ENCODE results near the gene UXS1. TPM values are rescaled to one million over a fixed set of nuclear protein-coding genes. Genes with fewer than 3 reads are reported as not detected.
"Not testable (repeated sequence)": the region's sequence is repeated elsewhere in the genome, so short reads cannot be mapped to it uniquely, and the experiment has no call there.

UXS1 gene
- total RNA-seq, result 60.0 TPM
- long read RNA-seq, transcript UXS1-201 (15 exons, 2,099 nt), result minor isoform, 14 of 99 reads
- long read RNA-seq, transcript UXS1-203 (15 exons, 1,839 nt), result major isoform, 48 of 99 reads
- long read RNA-seq, partial matches to known transcripts, result 12 of 99 reads
- long read RNA-seq, other reads (novel, unspliced or antisense), result 24 of 99 reads

DNA sequence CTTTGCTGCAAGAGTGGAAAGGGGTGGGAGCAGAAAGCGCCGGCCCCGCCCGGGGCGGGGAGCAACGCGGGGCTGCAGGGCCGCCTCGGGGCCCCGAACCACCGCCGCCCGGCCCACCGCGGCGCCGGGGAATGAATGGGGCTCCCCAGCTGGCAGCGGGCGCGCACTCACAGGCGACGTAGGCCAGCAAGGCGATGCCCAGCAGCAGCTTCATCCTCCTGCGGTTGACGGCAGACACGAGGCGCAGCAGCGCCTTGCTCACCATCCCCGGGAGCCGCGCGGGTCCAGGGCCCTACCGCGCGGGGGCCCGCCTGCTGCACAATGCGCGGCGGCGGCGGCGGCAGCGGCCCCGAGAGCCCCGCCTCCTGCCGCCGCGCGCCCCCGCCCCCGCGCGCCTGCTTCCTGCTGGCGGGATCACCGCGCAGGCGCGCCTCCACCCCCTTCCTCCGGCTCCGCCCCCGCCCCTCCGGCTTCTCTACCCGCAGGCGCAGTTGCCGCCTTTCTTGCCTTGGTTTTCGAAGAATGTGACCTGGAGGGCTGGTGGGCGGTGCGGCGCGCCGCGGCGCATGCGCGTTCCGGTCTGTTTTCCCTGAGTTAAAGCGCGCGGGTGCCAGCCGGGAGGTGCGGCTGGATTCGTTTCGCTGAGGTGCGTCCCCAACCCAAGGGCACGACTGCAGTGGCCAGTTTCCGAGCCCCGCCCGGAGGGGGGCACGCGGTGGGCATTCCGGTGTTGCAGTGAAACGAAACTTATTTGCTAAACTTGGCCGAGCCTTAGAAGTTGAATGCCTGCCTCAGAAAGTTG, at the start of gene UXS1:
TSS of gene UXS1 (minus strand) at position 325 of the 802 bp plus-strand sequence. CDS start at position 265, 60 bp downstream.
- no peaks in the 10 kb centered on the region for H3K9me3 ChIP-seq
- intact Hi-C loops (cut with DNase I), result no loop called here
- no peaks in the 10 kb centered on the region for H3K36me3 ChIP-seq
- peak within 1 kb of the TSS; percentile 95 for H3K4me3 ChIP-seq
- TF ChIP-seq, protein P1, sequence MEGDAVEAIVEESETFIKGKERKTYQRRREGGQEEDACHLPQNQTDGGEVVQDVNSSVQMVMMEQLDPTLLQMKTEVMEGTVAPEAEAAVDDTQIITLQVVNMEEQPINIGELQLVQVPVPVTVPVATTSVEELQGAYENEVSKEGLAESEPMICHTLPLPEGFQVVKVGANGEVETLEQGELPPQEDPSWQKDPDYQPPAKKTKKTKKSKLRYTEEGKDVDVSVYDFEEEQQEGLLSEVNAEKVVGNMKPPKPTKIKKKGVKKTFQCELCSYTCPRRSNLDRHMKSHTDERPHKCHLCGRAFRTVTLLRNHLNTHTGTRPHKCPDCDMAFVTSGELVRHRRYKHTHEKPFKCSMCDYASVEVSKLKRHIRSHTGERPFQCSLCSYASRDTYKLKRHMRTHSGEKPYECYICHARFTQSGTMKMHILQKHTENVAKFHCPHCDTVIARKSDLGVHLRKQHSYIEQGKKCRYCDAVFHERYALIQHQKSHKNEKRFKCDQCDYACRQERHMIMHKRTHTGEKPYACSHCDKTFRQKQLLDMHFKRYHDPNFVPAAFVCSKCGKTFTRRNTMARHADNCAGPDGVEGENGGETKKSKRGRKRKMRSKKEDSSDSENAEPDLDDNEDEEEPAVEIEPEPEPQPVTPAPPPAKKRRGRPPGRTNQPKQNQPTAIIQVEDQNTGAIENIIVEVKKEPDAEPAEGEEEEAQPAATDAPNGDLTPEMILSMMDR (IDR thresholded peaks at IDR 0.05), result no peak
- peak within 1 kb of the TSS; percentile 87 for H3K27ac ChIP-seq
- ATAC-seq (peak; percentile 89 to 94), DNase-seq (peak; percentile 98)
- H3K27me3 ChIP-seq (ENCODE audit: low read depth), result no peaks in the 10 kb centered on the region
- H3K4me1 ChIP-seq, result peaks cover 51% of the 10 kb centered on the region

DNA sequence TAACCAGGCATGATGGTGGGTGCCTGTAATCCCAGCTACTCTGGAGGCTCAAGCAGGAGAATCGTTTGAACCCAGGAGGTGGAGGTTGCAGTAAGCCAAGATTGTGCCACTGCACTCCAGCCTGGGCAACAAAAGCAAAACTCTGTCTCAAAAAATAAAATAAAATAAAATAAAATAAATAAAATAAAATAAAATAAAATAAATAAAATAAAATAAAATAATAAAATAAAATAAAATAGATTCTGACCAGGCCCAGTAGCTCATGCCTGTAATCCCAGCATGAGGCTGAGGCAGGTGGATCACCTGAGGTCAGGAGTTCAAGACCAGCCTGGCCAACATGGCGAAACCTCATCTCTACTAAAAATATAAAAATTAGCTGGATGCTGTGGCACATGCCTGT, 45.4 kb upstream of the UXS1 start:
- H3K4me3 ChIP-seq; ATAC-seq; DNase-seq; H3K27ac ChIP-seq; H3K27me3 ChIP-seq (ENCODE audit: low read depth); intact Hi-C loops (cut with DNase I); H3K36me3 ChIP-seq; H3K4me1 ChIP-seq: not testable (repeated sequence)
- peaks cover 23% of the 10 kb centered on the region for H3K9me3 ChIP-seq

DNA sequence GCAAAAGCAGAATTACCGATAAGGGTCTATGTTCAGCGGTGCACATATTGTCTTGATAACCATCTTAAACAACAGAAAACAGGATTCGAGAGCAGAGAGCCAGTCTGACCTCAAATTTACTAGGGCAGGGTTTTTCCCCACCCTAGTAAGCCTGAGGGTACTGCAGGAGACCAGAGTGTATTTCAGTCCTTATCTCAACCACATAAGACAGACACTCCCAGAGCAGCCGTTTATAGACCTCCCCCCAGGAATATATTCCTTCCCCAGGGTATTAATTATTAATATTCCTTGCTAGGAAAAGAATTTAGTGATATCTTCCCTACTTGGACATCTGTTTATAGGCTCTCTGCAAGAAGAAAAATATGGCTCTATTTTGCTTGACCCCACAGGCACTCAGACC, 41.3 kb upstream of the UXS1 start:
- H3K36me3 ChIP-seq; H3K4me1 ChIP-seq; ATAC-seq; DNase-seq; H3K4me3 ChIP-seq; H3K27me3 ChIP-seq (ENCODE audit: low read depth); intact Hi-C loops (cut with DNase I); H3K27ac ChIP-seq: not testable (repeated sequence)
- peaks cover 23% of the 10 kb centered on the region for H3K9me3 ChIP-seq

DNA sequence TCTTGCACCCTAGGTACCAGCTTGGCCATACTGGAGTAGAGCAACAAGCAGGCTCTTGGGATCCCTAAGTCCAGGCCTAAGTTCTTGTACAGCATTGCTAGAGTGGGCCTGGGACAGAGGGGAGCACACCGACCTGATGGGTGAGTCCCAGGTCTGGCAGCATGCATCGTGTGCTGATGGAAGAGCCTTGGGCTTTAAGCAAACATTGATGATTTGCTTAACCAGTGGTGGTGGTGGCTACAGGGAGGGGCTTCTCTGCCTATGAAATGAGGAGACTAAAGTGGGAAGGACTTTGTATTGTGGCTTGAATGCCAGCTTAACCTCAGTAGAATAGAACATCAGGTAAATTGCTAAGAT, 39.2 kb upstream of the UXS1 start:
- Histone ChIP-seq H3K4me3 (no peak overlapping the region), H3K36me3 (no peaks in the 10 kb centered on the region), H3K4me1 (no peaks in the 10 kb centered on the region), H3K27me3 (ENCODE audit: low read depth) (no peaks in the 10 kb centered on the region), H3K27ac (no peak overlapping the region), H3K9me3 (peaks cover 20% of the 10 kb centered on the region)
- no peak for ATAC-seq
- no peak for DNase-seq
- intact Hi-C loops (cut with DNase I), result no loop called here
- TF ChIP-seq, protein P1 (IDR thresholded peaks at IDR 0.05), result no peak

DNA sequence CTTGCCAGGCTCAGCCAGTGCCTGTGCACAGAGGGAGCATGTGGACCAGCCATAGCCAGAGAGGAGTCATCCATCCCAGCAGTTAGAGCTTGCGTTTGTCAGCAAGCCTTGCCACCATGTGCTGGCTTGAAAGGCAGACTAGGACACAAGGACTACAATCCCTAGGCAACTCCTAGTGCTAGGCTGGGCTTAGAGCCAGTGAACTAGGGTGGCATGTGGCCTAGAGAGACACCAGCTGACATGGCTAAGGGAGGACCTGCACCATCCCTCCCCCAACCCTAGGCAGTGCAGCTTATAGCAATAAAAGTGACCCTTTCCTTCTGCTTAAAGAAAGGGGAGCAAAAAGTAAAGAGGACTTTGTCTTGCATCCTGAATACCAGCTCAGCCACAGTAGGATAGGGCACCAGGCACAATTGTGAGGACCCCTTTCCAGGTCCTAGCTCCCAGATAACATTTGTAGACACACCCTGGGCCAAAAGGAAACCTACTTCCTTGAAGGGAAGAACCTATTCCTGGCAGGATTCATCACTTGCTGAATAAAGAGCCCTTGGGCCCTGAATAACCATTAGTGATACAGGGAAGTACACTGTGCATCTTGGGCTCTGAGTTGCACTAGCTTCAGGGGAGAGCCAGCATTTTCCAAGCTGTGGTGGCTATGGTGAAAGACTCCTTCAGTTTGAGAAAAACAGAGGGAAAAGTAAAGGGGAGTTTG, 38.7 kb upstream of the UXS1 start:
- Histone ChIP-seq H3K4me3 (no peak overlapping the region), H3K4me1 (no peaks in the 10 kb centered on the region), H3K9me3 (peaks cover 20% of the 10 kb centered on the region), H3K27ac (no peak overlapping the region), H3K36me3 (no peaks in the 10 kb centered on the region), H3K27me3 (ENCODE audit: low read depth) (no peaks in the 10 kb centered on the region)
- intact Hi-C loops (cut with DNase I), result no loop called here
- TF ChIP-seq, protein P1 (IDR thresholded peaks at IDR 0.05), result no peak
- ATAC-seq (no peak), DNase-seq (no peak)

DNA sequence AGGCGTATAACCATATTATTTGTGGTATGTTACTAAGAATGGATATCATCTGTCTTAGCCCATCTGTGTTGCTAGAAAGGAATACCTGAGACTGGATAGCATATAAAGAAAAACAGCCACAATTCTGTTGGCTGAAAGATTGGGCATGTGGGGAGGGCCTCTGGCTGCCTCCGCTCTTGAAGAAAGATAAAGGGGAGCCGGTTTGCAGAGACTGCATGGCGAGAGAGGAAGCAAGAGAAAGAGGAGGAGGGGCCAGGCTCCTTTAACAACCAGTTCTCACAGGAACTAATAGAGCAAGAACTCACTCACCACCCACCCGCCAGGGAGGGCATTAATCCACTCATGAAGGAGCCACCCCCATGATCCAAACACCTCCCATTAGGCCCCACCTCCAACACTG, 29.2 kb upstream of the UXS1 start:
- no peaks in the 10 kb centered on the region for H3K27me3 ChIP-seq (ENCODE audit: low read depth)
- no peak overlapping the region for H3K27ac ChIP-seq
- no peaks in the 10 kb centered on the region for H3K4me1 ChIP-seq
- no peak for DNase-seq
- intact Hi-C loops (cut with DNase I), result no loop called here
- H3K36me3 ChIP-seq, result no peaks in the 10 kb centered on the region
- TF ChIP-seq, protein P1 (IDR thresholded peaks at IDR 0.05), result no peak
- no peak for ATAC-seq
- no peaks in the 10 kb centered on the region for H3K9me3 ChIP-seq
- H3K4me3 ChIP-seq, result no peak overlapping the region

DNA sequence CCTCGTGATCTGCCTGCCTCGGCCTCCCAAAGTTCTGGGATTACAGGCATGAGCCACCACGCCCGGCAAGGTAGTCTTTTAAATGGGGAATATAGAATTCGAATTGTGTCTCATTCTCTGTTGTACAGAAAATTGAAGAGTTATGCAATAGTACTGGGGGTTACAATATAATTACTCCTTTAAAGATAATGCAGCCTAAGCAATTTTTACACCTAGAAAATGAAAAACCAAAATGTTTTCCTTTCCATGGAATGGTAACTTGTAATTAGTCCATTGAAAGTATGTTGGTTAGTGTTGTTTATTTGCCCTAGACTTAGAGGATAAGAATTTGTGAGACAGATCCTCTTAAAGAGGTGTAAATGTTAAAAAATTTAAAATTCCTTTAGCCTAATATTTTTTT, 28.0 kb upstream of the UXS1 start:
- H3K27me3 ChIP-seq (ENCODE audit: low read depth); H3K36me3 ChIP-seq; H3K27ac ChIP-seq; DNase-seq; H3K4me3 ChIP-seq; H3K9me3 ChIP-seq; H3K4me1 ChIP-seq; intact Hi-C loops (cut with DNase I); ATAC-seq: not testable (repeated sequence)
